Vagina (tissue), 2 donors: ENCODE results near the gene TRPM2.

Experiments
- POLR2AphosphoS5 ChIP-seq, 2 donors: sonication (generic); formaldehyde crosslinking; IDR thresholded peaks; one replicate each; pipeline ENCODE4 v1.9.0; 2017; ENCODE audit warnings: antibody characterized with exemption in 2 of 2, mild to moderate bottlenecking in 2 of 2, low read depth in 1 of 2; ENCODE audit not compliant: insufficient read depth in 1 of 2
- TF ChIP-seq, protein P1 (sequence below), 3 experiments: fragments of 450-650 bp in 2 of 3; fragments of 200-600 bp in 1 of 3; sonication (generic) in 1 of 3; IDR thresholded peaks; one replicate each; pipeline ENCODE4 v1.5.1; 2017 to 2019; ENCODE audit warnings: antibody characterized with exemption in 3 of 3, mild to moderate bottlenecking in 2 of 3, moderate library complexity in 2 of 3

GRCh38 chr21:44382536-44382935 is 29.1 kb downstream of the TRPM2 start:
- TF ChIP-seq POLR2AphosphoS5 (IDR thresholded peaks at IDR 0.05; ENCODE audit: insufficient read depth in 1 of 2, low read depth in 1 of 2) = no peak
- TF ChIP-seq, protein P1, sequence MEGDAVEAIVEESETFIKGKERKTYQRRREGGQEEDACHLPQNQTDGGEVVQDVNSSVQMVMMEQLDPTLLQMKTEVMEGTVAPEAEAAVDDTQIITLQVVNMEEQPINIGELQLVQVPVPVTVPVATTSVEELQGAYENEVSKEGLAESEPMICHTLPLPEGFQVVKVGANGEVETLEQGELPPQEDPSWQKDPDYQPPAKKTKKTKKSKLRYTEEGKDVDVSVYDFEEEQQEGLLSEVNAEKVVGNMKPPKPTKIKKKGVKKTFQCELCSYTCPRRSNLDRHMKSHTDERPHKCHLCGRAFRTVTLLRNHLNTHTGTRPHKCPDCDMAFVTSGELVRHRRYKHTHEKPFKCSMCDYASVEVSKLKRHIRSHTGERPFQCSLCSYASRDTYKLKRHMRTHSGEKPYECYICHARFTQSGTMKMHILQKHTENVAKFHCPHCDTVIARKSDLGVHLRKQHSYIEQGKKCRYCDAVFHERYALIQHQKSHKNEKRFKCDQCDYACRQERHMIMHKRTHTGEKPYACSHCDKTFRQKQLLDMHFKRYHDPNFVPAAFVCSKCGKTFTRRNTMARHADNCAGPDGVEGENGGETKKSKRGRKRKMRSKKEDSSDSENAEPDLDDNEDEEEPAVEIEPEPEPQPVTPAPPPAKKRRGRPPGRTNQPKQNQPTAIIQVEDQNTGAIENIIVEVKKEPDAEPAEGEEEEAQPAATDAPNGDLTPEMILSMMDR (IDR thresholded peaks at IDR 0.05) = no peak
